Measurements from ENCODE around the gene BSCL2. TPM values are rescaled to one million over a fixed set of nuclear protein-coding genes. Genes with fewer than 3 reads are reported as not detected.

Gene BSCL2
- total and polyA plus RNA-seq, 2 of the 13 experiments (the other 11 are each of a cell fraction or from before 2014, with no cell fraction given): 19.5 to 21.1 TPM

- TF ChIP-seq CHD4 (IDR thresholded peaks at IDR 0.05; ENCODE audit: borderline replicate concordance, low read length): no peak
- no peak; the same call in 1 of the 2 replicates for TF ChIP-seq SRF (IDR thresholded peaks at IDR 0.05; ENCODE audit: low read depth, low read length)
- TF ChIP-seq ZNF460 (CRISPR knock-in tag; IDR thresholded peaks at IDR 0.05; ENCODE audit: borderline replicate concordance): no peak; the same call in 1 of the 2 replicates
- TF ChIP-seq ZNF879 (CRISPR knock-in tag; IDR thresholded peaks at IDR 0.05): no peak
- TF ChIP-seq KLF13 (CRISPR knock-in tag; IDR thresholded peaks at IDR 0.05): 0 out of 2 replicates have a peak, but pooled peaks have one; percentile 82
- no peak for TF ChIP-seq FOXA3 (CRISPR knock-in tag; IDR thresholded peaks at IDR 0.05)
- TF ChIP-seq PATZ1 (CRISPR knock-in tag; IDR thresholded peaks at IDR 0.05): peak; percentile 56; the same call in 1 of the 2 replicates
- no peak; the same call in 1 of the 2 replicates for TF ChIP-seq MIER3 (CRISPR knock-in tag; IDR thresholded peaks at IDR 0.05; ENCODE audit: borderline replicate concordance)
- TF ChIP-seq, protein P1, sequence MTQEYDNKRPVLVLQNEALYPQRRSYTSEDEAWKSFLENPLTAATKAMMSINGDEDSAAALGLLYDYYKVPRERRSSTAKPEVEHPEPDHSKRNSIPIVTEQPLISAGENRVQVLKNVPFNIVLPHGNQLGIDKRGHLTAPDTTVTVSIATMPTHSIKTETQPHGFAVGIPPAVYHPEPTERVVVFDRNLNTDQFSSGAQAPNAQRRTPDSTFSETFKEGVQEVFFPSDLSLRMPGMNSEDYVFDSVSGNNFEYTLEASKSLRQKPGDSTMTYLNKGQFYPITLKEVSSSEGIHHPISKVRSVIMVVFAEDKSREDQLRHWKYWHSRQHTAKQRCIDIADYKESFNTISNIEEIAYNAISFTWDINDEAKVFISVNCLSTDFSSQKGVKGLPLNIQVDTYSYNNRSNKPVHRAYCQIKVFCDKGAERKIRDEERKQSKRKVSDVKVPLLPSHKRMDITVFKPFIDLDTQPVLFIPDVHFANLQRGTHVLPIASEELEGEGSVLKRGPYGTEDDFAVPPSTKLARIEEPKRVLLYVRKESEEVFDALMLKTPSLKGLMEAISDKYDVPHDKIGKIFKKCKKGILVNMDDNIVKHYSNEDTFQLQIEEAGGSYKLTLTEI (CRISPR knock-in tag; conservative IDR thresholded peaks at IDR 0.05): no peak
- no peak; the same call in 1 of the 2 replicates for TF ChIP-seq GPN1 (CRISPR knock-in tag; IDR thresholded peaks at IDR 0.05; ENCODE audit: borderline replicate concordance)
- peak; percentile 91 for TF ChIP-seq PHF20 (CRISPR knock-in tag; IDR thresholded peaks at IDR 0.05)
- TF ChIP-seq, protein P2, sequence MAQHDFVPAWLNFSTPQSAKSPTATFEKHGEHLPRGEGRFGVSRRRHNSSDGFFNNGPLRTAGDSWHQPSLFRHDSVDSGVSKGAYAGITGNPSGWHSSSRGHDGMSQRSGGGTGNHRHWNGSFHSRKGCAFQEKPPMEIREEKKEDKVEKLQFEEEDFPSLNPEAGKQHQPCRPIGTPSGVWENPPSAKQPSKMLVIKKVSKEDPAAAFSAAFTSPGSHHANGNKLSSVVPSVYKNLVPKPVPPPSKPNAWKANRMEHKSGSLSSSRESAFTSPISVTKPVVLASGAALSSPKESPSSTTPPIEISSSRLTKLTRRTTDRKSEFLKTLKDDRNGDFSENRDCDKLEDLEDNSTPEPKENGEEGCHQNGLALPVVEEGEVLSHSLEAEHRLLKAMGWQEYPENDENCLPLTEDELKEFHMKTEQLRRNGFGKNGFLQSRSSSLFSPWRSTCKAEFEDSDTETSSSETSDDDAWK (CRISPR knock-in tag; IDR thresholded peaks at IDR 0.05): no peak
- no peak for TF ChIP-seq CBX1 (IDR thresholded peaks at IDR 0.05; ENCODE audit: low read depth)
- no peak for TF ChIP-seq JUN (CRISPR knock-in tag; IDR thresholded peaks at IDR 0.05)
- no peak for TF ChIP-seq CENPX (CRISPR knock-in tag; IDR thresholded peaks at IDR 0.05)
- TF ChIP-seq TAF1 (CRISPR knock-in tag; IDR thresholded peaks at IDR 0.05): peak; percentile 86
- TF ChIP-seq ZNF691 (CRISPR knock-in tag; IDR thresholded peaks at IDR 0.05; ENCODE audit: borderline replicate concordance, low read depth): peak; percentile 20; the same call in 1 of the 2 replicates
- TF ChIP-seq JDP2 (CRISPR knock-in tag; IDR thresholded peaks at IDR 0.05; ENCODE audit: borderline replicate concordance): no peak; the same call in 1 of the 2 replicates
- TF ChIP-seq UBTF (CRISPR knock-in tag; IDR thresholded peaks at IDR 0.05): peak; percentile 94
- TF ChIP-seq ZNF274 (CRISPR knock-in tag; IDR thresholded peaks at IDR 0.05): no peak
- peak; percentile 95 for TF ChIP-seq ASH2L (IDR thresholded peaks at IDR 0.05; ENCODE audit: insufficient read length, low read depth, low read length)
Observed at GRCh38 chr11:62671608-62672389, 35.4 kb downstream of the BSCL2 start, which contains the start of the genes LBHD1 and UQCC3 (continued).

Data from HepG2 (cell line).